ENCODE measurements around the gene CCT2.
A peak's percentile ranks its signal among the peaks of the same experiment; 100 is the strongest.

The CCT2 gene

GRCh38 chr12:69585189-69586062, at the start of gene CCT2:
Gene CCT2 (plus strand): TSS chr12:69585459. CDS start chr12:69585522, 63 bp downstream.
- DNase-seq: peak; percentile 79

DNA sequence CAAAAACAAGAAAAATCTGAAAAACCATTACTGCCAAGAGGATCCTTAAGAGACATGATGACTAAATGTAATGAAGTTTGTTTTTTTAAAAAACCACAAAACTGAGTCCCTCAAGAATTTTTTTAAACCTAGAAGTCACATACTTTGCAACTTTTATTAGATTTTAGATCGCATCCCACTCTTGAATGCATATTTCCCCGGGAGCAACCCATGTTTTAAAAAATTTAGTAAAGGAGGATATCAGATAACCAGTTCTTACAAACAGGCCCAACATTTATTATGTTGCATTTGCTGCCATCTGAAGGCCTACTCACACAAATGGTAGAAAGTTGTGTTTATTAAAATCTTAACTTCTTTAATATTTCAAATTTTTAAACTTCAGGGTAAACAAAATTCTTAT, 44.3 kb upstream of the CCT2 start:
- DNase-seq: no peak

DNA sequence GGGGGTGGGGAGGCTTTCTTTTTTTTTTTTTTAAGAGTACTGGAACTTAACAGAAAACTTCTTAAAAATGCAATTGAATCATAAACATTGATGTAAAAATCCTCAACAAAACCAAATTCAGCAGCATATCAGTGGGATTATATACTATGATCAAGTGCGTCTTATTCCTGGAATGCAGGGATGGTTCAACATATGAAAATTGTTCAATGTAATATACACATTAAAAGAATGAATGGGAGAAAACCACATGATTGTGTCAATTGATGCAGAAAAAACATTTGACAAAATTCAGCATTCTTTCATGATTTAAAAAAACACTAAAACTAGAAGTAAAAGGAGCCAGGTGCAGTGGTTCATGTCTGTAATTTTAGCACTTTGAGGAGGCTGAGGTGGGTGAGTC, 41.2 kb upstream of the CCT2 start:
- DNase-seq: no peak

DNA sequence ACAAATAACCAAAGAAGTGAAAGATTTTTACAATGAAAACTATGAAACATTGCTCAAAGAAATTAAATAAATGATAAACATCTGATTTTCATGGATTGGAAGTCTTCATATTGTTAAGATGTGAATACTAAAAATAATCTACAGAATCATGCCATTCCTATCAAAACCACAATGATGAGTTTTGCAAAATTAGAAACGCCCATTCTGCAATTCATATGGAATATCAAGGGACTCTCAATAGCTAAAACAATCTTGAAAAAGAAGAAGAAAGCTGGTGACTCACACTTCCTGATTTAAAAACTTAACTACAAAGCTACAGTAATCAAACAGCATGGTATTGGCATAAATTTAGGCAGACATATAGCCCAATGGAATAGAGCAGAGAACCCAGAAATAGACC, 40.2 kb upstream of the CCT2 start:
- DNase-seq: no peak

DNA sequence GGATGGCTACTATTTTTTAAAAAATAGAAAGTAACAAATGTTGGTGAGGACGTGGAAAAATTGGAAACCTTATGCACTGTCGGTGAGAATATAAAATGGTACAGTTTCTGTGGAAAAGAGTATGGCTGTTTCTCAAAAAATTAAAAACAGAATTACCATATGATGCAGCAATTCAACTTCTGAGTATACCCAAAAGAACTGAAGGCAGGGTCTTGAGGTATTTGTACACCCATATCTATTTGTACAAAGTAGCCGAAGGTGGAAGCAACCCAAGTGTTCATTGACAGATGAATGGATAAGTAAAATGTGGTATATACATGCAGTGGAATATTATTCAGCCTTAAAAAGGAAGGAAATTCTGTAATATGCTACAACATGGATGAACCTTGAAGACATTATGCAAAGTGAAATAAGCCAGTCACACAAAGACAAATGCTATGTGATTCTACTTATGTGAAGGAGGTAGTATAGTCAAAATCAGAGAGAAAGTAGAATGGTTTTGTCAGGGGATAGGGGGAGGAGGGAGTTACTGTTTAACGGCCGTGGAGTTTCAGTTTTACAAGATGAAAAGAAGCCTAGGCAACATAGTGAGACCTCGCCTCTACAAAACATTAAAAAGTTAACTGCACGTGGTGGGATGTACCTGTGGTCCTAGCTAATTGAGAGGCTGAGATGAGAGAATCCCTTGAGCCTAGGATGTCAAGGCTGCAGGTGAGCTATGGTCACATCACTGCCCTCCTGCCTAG, 38.4 kb upstream of the CCT2 start:
- DNase-seq: no peak

DNA sequence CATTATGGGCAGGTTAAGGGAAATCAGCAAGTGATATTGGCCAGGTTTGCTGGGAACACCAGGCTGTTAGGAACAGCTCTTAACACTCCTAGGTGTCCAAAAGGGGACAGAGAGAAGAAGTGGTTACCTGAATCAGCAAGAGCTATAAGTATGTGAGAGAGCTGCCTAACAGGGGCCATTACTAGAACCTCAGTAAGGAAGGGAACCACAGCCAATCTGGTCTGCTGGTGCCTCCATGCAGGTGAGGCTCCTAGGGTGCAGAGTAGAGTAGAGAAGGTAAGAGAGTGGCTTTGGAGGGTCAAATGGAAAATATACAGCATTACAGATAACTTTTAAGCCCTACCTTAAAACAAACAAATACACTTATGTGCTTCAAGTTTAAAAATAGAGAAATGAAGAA, 36.6 kb upstream of the CCT2 start:
- no peak for DNase-seq

DNA sequence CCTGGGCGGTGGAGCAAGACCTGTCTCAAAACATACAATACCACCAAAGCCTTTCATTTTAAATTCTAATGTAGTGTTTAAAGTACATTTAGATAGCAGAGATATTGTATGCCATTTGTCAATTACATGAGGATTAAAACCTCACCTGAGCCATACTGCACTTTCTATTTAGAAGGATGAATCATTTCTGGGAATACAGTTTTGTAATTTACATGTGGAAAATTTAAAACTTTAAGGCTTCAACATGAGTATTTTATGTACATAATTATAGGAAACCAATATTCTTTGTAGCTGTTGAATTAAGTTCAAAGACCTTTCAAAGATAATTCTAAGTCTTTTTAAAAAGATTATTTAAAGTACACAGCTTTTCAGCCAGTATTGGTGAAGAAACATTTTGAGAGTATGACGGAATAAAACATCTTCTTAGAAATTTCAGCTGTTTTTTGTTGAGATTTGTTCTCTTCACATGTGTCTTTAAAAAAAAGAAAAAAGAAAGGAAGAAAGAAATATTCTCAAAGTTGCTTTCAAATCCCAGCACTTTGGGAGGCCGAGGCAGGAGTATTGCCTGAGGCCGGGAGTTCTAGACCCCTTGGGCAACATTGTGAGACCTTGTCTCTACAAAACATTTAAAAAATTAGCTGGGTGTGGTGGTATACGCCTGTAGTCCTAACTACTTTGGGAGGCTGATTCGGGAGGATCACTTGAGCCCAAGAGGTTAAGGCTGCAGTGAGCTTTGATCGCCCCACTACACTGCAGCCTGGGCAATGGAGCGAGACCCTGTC, 34.5 kb upstream of the CCT2 start:
- DNase-seq: no peak

DNA sequence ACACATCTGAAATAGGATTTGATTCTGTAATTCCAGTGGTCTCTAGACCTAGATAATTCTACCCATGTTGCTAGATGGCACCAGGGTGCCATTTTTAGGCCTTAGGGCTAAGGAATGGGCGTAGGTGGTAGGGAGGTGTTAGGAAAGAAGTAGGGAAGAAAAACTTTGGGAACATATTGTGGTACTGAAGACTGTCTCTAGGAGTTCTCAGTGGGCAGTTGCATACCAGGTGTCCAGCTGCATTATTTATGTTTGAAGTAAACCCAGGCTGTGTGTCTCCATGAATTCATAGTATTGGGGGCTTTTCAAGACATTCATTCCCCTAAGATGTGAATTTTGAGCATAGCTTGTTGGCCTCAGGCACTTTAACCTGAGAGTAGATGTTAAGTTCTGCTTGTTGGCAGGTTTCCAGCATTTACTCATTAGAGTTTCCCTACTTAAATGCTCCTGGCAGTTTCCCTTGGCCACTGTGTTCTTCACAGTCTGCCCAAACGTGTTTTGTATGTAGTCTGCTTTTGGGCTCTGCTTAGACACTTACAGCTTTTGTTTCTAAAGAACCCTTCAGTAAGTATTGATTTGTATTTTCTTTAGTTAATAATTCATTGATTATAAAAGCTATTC, 31.5 kb upstream of the CCT2 start:
- DNase-seq: no peak

DNA sequence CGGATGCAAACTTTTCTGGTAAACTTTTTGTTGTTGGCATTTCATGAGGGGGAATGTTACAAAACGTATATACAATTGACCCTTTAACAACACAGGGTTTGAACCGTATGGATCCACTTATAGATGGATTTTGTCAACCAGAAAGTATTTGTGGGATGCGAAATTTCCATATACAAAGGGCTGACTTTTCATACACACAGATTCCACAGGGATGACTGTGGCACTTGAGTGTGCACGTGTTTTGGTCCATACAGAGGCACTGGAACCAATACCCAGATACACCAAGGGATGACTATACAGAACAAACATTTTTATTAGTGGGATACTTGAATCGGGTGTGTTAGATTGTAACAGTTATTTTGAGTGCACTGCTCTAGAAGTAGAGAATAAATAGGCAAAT, 29.8 kb upstream of the CCT2 start:
- no peak for DNase-seq

DNA sequence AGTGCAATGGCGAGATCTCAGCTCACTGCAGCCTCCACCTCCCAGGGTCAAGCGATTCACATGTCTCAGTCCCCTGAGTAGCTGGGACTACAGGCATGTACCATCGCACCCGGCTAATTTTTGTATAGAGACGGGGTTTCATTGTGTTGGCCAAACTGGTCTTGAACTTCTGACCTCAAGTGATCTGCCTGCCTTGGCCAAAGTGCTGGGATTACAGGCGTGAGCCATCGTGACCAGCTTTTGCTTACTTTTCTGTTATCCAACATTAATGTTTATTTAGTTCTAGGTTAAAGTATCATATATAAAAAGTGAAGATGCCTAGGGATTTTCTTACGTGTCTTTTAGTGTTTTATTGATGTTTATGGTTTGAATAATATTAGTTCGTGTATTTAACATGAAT, 28.9 kb upstream of the CCT2 start:
- DNase-seq: no peak

- no peak for DNase-seq
These were observed 22.0 kb upstream of the CCT2 start for GRCh38 chr12:69563166-69563762.

- DNase-seq: no peak
These were observed 18.7 kb upstream of the CCT2 start for GRCh38 chr12:69566603-69567002.

DNA sequence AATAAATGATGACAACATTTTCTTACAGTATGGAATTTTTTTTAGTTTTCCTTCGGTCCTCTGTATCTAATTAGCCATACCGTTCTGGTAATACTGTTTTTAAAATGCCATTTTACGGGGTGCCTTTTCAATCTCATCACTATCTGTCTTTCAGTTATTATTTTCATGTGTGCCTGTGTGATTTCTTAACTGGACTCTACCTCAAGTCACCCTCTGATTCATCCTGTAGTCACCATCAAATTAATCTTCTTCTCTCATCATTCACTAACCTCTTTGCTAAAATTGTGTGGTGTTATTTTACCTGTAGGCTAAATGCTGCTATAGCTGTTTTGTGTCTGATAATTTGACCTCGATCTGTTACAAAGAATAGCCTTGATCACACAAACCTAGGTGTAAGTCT, 16.0 kb upstream of the CCT2 start:
- DNase-seq: no peak

DNA sequence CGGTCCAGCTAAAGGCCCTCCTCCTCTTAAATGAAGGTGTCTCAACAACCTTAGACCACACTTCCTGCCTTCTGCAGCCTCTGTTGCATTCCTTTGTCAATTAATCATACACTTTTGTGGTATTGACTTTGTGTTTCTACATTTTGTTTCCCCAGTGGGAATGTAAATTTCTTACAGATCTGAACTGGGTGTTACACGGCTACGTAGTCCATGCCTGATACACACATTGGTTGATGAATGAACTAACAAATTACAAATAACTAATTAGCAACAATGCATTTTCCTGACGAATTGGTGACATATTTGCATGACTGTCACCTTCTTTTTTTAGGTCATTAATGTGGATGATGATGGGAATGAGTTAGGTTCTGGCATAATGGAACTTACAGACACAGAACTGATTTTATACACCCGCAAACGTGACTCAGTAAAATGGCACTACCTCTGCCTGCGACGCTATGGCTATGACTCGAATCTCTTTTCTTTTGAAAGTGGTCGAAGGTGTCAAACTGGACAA, 15.2 kb upstream of the CCT2 start:
- no peak for DNase-seq

- DNase-seq: peak; percentile 6
These were observed 14.5 kb upstream of the CCT2 start for GRCh38 chr12:69570545-69571399.

DNA sequence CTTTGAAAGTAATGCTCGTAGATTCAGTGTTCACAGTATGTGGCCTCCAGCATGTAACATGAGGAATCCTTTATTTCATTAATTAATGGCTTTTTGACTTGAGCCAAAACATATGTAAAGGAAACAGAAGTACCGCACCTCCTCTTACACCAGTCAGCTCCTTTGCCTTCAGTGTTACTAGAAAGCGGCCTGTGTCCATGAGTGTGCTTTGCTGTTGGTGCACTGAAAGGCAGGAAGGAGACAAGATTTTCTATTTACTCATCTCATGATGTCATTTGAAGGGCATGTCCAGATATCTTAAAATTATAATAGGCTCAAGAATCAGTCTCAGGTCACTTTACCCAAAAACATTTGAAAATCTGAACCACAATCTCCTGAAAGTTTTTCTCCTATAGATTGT, 9.9 kb upstream of the CCT2 start:
- DNase-seq: no peak

GRCh38 chr12:69578283-69578682, 7.0 kb upstream of the CCT2 start:
- DNase-seq: no peak

GRCh38 chr12:69579029-69579428, 6.2 kb upstream of the CCT2 start:
- no peak for DNase-seq

GRCh38 chr12:69580074-69580473, 5.2 kb upstream of the CCT2 start:
- DNase-seq: no peak

- peak; percentile 3 for DNase-seq
These were observed 2.1 kb upstream of the CCT2 start for GRCh38 chr12:69583203-69583602.

DNA sequence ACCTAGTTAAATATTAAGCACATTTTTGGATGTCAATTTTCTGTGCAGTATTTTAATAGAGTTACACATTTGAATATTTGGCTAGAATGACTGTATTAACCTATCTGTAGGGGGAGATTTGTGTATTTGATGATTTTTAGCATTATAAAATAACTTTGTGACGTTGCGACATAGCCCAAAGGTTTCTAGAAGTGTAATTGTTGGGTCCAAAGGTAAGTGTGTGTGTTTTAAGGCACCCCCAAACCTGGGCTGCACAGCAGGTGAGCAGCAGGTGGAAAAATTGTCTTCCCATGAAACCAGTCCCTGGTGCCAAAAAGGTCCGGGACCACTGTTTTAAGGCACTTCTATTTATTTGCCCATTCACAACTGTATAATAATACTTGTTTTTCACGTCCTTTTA, 3.3 kb downstream of the CCT2 start:
- no peak for DNase-seq
